ENCODE data around the gene HEXD. TPM values are rescaled to one million over a fixed set of nuclear protein-coding genes. Genes with fewer than 3 reads are reported as not detected.
"Not testable (repeated sequence)": the region's sequence is repeated elsewhere in the genome, so short reads cannot be mapped to it uniquely, and the experiment has no call there.

Gene HEXD
- total RNA-seq, 1 donor: 9.4 TPM

GRCh38 chr17:82457073-82457928 lies 39.2 kb downstream of the HEXD start:
- DNase-seq (ENCODE audit: low read depth): peak; percentile 22
- TF ChIP-seq, protein P1, sequence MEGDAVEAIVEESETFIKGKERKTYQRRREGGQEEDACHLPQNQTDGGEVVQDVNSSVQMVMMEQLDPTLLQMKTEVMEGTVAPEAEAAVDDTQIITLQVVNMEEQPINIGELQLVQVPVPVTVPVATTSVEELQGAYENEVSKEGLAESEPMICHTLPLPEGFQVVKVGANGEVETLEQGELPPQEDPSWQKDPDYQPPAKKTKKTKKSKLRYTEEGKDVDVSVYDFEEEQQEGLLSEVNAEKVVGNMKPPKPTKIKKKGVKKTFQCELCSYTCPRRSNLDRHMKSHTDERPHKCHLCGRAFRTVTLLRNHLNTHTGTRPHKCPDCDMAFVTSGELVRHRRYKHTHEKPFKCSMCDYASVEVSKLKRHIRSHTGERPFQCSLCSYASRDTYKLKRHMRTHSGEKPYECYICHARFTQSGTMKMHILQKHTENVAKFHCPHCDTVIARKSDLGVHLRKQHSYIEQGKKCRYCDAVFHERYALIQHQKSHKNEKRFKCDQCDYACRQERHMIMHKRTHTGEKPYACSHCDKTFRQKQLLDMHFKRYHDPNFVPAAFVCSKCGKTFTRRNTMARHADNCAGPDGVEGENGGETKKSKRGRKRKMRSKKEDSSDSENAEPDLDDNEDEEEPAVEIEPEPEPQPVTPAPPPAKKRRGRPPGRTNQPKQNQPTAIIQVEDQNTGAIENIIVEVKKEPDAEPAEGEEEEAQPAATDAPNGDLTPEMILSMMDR (IDR thresholded peaks at IDR 0.05; ENCODE audit: insufficient read depth, low read length): no peak
- H3K4me3 ChIP-seq (ENCODE audit: low read depth, low read length): peak overlapping the region; percentile 79

- DNase-seq (ENCODE audit: low read depth): no peak
- H3K4me3 ChIP-seq (ENCODE audit: low read depth, low read length): peak overlapping the region; percentile 79
- TF ChIP-seq, protein P1 (IDR thresholded peaks at IDR 0.05; ENCODE audit: insufficient read depth, low read length): no peak
These were observed 39.7 kb downstream of the HEXD start for GRCh38 chr17:82457929-82458178.

DNA sequence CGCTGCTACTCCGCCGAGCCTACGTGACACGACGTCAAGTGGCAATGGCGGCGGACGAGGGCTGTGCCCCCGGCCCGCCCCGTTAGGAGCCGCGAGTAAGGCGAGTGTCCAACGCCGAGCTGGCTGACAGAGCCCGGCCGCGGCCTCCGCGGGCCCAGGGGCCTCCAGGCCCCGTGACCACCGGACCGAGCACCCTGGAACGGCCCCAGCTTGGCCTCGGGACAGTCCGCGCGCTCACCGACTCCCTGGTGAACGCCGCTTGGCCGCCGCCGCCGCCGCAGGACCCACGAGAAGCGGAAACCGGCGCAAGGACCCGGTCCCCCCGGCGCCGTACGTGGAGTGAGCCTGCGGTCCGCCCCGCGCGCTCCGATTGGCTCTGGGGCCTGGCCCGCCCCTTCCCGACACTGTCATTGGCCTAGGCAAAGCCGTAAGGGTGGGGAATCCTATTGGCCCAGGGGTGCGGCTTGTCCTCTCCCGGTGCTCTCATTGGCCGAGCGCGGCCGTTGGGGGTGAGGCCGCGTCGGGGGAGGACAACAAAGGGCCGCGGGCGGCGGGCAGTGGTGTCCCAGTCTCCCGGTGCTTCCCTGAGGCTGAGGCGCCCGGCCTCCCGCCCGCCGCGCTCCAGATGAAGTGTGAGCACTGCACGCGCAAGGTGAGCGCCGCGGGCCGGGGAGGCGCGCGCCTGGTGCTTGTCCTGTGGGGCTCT lies 40.2 kb downstream of the HEXD start, which contains the start of gene NARF:
TSS of gene NARF (plus strand) at position 563 of the 706 bp plus-strand sequence. CDS start at position 626, 63 bp downstream.
- DNase-seq (ENCODE audit: low read depth): peak; percentile 98
- peak within 1 kb of the TSS; percentile 82 for H3K4me3 ChIP-seq (ENCODE audit: low read depth, low read length)
- TF ChIP-seq, protein P1 (IDR thresholded peaks at IDR 0.05; ENCODE audit: insufficient read depth, low read length): no peak

DNA sequence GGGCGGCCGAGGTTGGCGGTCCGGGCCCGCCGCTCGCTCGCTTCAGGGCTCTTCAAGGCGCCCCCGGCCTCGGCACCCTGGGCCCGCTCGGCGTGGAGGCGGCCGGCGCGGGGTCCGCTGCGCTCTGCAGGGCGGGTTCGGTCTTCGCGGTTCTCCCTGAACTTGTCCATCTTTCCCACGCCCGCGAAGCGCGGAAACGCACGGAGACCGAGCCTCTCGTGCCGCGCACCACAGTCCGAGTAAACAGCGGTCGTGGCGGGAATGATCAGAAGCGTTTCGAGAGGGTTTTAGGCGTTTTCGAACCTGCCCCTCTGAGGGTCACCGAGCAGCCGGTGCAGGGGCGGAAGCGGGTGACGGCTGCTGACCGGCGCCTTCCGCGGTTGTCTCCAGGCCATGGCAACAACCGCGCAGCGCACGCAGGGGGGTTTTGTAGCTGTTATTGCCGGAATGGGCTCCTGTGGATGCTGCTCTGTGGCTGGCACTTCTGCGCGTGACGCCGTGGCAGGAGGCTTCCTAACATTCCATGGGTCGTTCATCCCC lies 40.8 kb downstream of the HEXD start:
- H3K4me3 ChIP-seq (ENCODE audit: low read depth, low read length): peak overlapping the region; percentile 82
- TF ChIP-seq, protein P1 (IDR thresholded peaks at IDR 0.05; ENCODE audit: insufficient read depth, low read length): no peak
- DNase-seq (ENCODE audit: low read depth): no peak

DNA sequence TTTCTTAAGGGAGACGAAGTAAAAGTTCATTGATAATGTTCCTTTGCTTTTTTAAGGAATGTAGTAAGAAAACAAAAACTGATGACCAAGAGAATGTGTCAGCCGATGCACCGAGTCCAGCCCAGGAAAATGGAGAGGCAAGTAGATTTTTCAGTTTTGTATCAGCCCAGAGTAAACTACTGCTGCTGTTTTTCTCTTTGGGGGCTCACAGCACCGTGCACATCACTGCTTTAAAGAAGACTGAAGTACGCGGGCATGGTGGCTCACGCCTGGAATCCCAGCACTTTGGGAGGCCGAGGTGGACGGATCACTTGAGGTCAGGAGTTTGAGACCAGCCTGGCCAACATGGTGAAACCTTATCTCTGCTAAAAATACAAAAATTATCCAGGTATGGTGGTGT lies 41.8 kb downstream of the HEXD start:
- not testable (repeated sequence) for H3K4me3 ChIP-seq (ENCODE audit: low read depth, low read length); DNase-seq (ENCODE audit: low read depth)

- TF ChIP-seq, protein P1 (IDR thresholded peaks at IDR 0.05; ENCODE audit: insufficient read depth, low read length): no peak
- H3K4me3 ChIP-seq (ENCODE audit: low read depth, low read length): no peak overlapping the region
- no peak for DNase-seq (ENCODE audit: low read depth)
These were observed 43.8 kb downstream of the HEXD start for GRCh38 chr17:82461827-82462524.

- TF ChIP-seq, protein P1 (IDR thresholded peaks at IDR 0.05; ENCODE audit: insufficient read depth, low read length): no peak
- no peak for DNase-seq (ENCODE audit: low read depth)
- H3K4me3 ChIP-seq (ENCODE audit: low read depth, low read length): no peak overlapping the region
These were observed 45.2 kb downstream of the HEXD start for GRCh38 chr17:82463391-82463790.
